Endothelial cell of umbilical vein (primary cell): ENCODE results near the gene MATK.

Experiments
- EZH2 ChIP-seq: IDR thresholded peaks from 2 replicates; pipeline ENCODE4 v1.6.1; 2012; ENCODE audit warnings: borderline replicate concordance, low read depth, mild to moderate bottlenecking, moderate library complexity, low read length, inconsistent platforms; ENCODE audit not compliant: severe bottlenecking
- GATA2 ChIP-seq: IDR thresholded peaks from 2 replicates; pipeline ENCODE4 v1.7.0; 2011; ENCODE audit warnings: low read depth, mild to moderate bottlenecking, moderate library complexity, mixed read lengths, low read length; ENCODE audit not compliant: insufficient read length, insufficient read depth
- JUN ChIP-seq: IDR thresholded peaks from 2 replicates; pipeline ENCODE4 v1.6.1; 2011; ENCODE audit warnings: borderline replicate concordance, low read depth; ENCODE audit not compliant: insufficient read length, insufficient read depth
- POLR2A ChIP-seq: IDR thresholded peaks from 2 replicates; pipeline ENCODE4 v1.6.1; 2012; ENCODE audit warnings: low read depth, mild to moderate bottlenecking, control low read depth, low read length
- POLR2AphosphoS5 ChIP-seq: IDR thresholded peaks from 2 replicates; pipeline ENCODE4 v1.6.1; 2012; ENCODE audit warnings: low read depth, mild to moderate bottlenecking, control low read depth, low read length, moderate library complexity; ENCODE audit not compliant: insufficient read depth
- TF ChIP-seq, protein P1 (sequence below), 2 donors: IDR thresholded peaks; 1 replicate in 1 of 2; 2 replicates in 1 of 2; pipeline ENCODE4 v1.5.1; 2011; ENCODE audit warnings: low read length in 2 of 2, mild to moderate bottlenecking in 2 of 2, moderate library complexity in 2 of 2, control low read depth in 1 of 2, inconsistent platforms in 1 of 2, low read depth in 1 of 2; ENCODE audit not compliant: insufficient read depth in 1 of 2; ENCODE audit errors: extremely low read depth in 1 of 2
- TF ChIP-seq, protein P2 (sequence below): IDR thresholded peaks from 2 replicates; pipeline ENCODE4 v1.6.1; 2011; ENCODE audit not compliant: insufficient read depth, insufficient read length

DNA sequence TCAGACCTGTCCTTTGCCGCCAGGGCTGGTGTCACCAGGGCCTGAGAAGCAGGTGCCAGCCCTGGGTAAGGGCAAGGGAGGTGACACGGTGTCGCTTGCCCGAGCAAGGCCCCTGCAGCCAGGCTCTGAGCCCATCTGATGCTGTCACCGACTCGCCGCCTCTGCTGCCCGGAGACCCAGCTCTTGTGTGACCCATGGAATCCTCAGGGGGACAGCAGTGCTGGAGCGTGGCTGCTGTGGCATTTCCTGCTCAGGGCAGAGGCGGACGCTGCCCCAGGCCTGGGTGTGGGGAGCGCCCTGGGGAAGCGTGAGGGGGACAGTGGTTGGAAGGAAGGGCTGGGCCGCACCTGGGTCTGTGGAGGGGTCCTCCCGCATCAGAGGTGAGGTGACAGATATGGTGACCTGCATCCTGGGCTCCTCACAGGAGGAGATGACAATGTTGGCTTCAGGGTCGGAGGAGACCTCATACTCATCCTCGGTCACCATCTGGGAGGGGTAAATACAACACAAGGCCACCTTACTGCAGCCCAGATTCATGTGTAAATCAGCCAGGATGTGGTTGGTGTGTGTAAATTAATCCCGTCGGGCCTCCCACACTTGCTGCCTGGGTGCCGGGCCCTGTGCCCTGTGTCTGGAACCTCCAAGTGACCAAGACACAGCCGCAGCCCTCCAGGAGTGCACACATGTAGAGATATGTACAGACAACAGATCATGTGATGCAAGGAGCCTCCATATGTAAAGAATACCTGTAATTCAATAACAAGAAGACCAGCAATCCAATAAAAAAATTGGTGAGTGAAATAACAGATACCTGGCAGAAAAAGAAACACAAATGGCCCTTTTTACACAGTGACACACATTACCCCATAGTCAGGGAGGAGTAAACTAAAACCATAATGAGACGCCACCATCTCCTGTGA is 27.6 kb upstream of the MATK start:
- TF ChIP-seq, protein P1, sequence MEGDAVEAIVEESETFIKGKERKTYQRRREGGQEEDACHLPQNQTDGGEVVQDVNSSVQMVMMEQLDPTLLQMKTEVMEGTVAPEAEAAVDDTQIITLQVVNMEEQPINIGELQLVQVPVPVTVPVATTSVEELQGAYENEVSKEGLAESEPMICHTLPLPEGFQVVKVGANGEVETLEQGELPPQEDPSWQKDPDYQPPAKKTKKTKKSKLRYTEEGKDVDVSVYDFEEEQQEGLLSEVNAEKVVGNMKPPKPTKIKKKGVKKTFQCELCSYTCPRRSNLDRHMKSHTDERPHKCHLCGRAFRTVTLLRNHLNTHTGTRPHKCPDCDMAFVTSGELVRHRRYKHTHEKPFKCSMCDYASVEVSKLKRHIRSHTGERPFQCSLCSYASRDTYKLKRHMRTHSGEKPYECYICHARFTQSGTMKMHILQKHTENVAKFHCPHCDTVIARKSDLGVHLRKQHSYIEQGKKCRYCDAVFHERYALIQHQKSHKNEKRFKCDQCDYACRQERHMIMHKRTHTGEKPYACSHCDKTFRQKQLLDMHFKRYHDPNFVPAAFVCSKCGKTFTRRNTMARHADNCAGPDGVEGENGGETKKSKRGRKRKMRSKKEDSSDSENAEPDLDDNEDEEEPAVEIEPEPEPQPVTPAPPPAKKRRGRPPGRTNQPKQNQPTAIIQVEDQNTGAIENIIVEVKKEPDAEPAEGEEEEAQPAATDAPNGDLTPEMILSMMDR (IDR thresholded peaks at IDR 0.05; ENCODE audit: extremely low read depth in 1 of 2, insufficient read depth in 1 of 2, low read depth in 1 of 2, low read length in 2 of 2) = no peak
- TF ChIP-seq, protein P2, sequence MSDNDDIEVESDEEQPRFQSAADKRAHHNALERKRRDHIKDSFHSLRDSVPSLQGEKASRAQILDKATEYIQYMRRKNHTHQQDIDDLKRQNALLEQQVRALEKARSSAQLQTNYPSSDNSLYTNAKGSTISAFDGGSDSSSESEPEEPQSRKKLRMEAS = no peak
- TF ChIP-seq POLR2A (no peak), JUN (no peak), EZH2 (no peak), POLR2AphosphoS5 (no peak), GATA2 (no peak)
